ENCODE measurements around the gene SCAF1.
A peak's percentile ranks its signal among the peaks of the same experiment; 100 is the strongest.

The SCAF1 gene

GRCh38 chr19:49641688-49642491 lies at the start of gene SCAF1:
SCAF1 (plus strand) TSS chr19:49642209; CDS start chr19:49645027, 2,818 bp downstream.
- ATAC-seq (peak; percentile 74), DNase-seq (peak; percentile 100)
- peaks cover 68% of the 10 kb centered on the region for H3K4me1 Mint-ChIP-seq
- peaks cover 12% of the 10 kb centered on the region for H3K27me3 Mint-ChIP-seq
- peak within 1 kb of the TSS; percentile 98 for H3K27ac Mint-ChIP-seq
- H3K4me3 Mint-ChIP-seq = peak within 1 kb of the TSS; percentile 96 to 98
- H3K9me3 Mint-ChIP-seq = no peaks in the 10 kb centered on the region

GRCh38 chr19:49592486-49593232 lies 49.4 kb upstream of the SCAF1 start:
- peak; percentile 41 to 54 for DNase-seq
- H3K9me3 Mint-ChIP-seq = no peaks in the 10 kb centered on the region
- H3K4me1 Mint-ChIP-seq = peaks cover 49% of the 10 kb centered on the region
- no peaks in the 10 kb centered on the region for H3K27me3 Mint-ChIP-seq
- peak overlapping the region; percentile 87 to 92 for H3K27ac Mint-ChIP-seq
- H3K4me3 Mint-ChIP-seq = peak overlapping the region; percentile 87 to 96
- no peak for ATAC-seq

DNA sequence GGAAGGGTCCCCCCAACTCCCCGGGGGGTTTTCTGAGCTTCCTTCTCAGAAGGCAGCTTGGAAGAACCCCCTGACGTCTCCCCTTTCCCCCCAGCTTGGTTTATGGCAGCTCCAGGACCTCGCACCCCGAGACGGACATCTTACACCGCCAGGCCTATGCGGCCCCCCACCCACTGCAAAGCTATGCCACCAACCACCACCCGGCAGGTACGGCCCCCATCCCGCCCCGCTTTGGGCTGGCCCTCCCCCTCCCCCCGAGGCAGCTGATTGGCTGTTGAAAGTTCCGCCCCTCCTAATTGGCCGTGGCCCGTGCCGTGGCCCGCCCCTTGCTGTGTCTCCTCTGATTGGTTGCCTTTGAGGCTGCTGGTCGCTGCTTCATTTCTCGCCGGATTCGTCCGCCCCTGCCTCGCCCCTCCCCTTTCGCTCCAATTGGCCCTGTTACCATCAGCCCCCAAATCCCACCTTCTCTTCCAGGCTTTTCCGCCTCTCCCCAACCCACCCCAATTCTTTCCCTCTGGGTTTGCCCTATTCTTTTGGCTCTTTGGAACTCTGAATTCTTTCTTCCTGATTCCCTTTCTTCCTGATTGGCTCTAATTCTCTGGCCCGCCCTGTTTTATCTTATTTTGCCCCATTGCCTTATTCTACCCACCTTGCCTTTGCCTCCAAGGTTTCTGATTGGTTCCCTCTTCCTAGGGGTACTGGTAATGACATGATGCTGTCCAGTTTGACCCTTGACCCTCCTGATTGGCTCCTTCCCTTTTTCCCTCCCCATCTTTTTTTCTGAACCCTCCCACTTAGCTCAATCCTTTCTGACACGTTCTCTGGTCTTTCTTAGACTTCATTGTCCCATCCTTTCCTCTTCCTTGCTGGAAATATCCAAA lies 48.5 kb upstream of the SCAF1 start:
- H3K9me3 Mint-ChIP-seq = no peaks in the 10 kb centered on the region
- peak overlapping the region; percentile 87 to 91 for H3K27ac Mint-ChIP-seq
- peak; percentile 91 to 94 for DNase-seq
- peak overlapping the region; percentile 87 to 96 for H3K4me3 Mint-ChIP-seq
- H3K27me3 Mint-ChIP-seq = no peaks in the 10 kb centered on the region
- H3K4me1 Mint-ChIP-seq = peaks cover 44% of the 10 kb centered on the region
- peak; percentile 64 for ATAC-seq

DNA sequence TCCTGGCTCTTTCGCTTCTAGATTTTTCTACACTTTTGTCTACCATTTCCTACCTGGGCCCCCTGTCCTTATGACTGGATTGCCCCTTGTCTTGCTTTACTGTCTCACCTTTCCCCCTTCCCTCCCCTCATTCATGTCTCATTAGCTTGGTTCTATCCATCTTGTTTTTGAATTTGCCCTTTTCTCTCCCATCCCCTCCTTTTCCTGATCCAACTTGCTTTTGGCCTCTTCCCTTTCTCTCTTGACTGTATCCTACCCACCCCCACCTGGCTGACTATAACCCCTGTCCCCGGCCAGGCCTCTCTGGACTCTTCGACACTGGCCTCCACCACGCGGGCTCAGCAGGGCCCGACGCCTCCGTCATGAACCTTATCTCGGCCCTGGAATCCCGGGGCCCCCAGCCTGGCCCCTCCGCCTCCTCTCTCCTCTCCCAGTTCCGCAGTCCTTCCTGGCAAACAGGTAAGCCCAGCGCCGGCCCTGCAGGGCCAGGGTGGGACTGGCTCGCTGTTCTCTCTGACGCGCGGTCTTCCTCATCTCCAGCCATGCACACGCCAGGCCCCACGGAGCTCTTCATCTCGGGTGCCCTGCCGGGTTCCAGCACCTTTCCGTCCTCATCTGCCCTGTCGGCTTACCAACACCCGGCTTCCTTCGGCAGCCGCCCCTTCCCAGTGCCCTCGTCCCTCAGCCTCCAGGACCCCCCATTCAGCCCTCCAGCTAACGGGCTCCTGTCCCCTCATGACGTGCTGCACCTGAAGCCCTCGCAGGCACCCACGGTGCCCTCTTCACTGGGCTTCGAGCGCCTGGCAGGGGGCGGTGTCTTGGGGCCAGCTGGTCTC lies 47.6 kb upstream of the SCAF1 start:
- H3K9me3 Mint-ChIP-seq = no peaks in the 10 kb centered on the region
- no peak for ATAC-seq
- no peak for DNase-seq
- peak overlapping the region; percentile 87 to 96 for H3K4me3 Mint-ChIP-seq
- no peaks in the 10 kb centered on the region for H3K27me3 Mint-ChIP-seq
- peak overlapping the region; percentile 87 to 91 for H3K27ac Mint-ChIP-seq
- H3K4me1 Mint-ChIP-seq = peaks cover 35% of the 10 kb centered on the region

DNA sequence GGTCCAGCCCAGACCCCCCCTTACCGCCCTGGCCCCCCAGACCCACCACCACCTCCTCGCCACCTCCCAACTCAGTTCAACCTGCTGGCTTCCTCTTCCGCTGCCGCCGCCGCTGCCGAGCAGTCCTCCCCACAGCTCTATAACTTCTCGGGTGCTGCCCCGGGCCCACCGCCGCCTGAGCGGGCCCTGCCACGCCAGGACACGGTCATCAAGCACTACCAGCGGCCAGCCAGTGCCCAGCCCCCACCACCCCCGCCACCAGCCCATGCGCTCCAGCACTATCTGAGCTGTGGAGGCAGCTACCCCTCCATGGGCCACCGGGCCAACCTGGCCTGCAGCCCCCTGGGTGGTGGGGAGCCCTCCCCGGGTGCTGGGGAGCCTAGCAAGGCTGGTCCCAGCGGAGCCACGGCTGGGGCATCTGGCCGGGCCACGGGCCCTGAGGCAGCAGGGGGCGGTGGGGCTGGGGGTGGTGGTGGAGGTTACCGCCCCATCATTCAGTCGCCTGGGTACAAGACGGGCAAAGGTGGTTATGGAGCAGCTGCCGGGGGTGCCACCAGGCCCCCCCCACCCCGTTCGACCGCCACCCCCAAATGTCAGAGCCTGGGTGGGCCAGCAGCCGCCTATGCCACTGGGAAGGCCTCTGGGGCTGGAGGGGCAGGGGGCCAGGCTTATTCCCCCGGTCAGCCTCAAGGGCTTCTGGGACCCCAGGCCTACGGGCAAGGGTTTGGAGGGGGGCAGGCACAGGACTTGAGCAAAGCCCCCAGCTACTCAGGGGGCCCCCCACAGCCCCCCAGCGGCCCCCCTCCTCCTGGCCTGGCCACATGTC lies 46.8 kb upstream of the SCAF1 start:
- Mint-ChIP-seq H3K9me3 (no peaks in the 10 kb centered on the region), H3K27ac (no peak overlapping the region), H3K4me1 (peaks cover 33% of the 10 kb centered on the region), H3K4me3 (no peak overlapping the region), H3K27me3 (no peaks in the 10 kb centered on the region)
- no peak for ATAC-seq
- no peak for DNase-seq

DNA sequence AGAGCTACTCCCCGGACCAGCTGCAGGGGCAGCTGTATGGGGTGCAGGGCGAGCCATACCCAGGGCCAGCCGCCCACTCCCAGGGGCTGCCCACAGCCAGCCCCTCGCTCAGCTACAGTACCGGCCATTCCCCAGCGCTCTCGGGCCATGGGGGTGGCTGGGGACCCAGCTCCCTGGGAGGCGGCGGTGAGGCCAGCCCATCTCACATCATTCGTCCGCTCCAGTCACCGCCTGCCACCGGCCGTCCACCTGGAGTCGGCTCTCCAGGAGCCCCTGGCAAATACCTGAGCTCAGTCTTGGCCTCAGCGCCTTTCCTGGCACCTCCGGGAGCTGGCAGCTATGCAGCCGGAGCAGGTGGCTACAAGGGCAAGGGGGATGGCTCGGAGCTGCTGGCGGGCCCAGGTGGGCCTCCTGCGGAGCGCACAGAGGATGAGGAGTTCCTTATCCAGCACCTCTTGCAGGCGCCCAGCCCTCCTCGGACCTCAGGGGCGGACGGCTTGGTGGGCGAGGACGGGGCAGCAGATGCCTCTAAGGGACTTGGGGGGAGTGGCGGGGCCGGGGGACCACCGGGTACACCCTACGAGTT lies 46.1 kb upstream of the SCAF1 start:
- Mint-ChIP-seq H3K9me3 (no peaks in the 10 kb centered on the region), H3K27ac (peak overlapping the region in 1 of 2 donors; percentile 93), H3K27me3 (no peaks in the 10 kb centered on the region), H3K4me3 (no peak overlapping the region), H3K4me1 (peaks cover 37% of the 10 kb centered on the region)
- ATAC-seq = no peak
- DNase-seq = no peak

DNA sequence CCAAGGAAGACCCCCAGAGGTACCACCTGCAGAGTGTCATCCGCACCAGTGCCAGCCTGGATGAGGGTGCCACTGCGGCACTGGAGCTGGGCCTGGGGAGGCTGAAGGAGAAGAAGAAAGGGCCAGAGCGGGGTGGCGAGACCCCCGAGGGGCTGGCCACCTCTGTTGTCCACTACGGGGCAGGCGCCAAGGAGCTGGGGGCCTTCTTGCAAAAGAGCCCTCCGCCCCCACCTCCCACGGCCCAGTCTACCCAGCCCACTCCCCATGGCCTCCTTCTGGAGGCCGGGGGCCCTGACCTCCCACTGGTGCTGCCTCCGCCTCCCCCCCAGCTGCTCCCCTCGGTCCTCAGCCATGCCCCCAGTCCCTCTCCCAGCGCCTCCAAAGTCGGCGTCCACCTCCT lies 45.6 kb upstream of the SCAF1 start:
- no peak overlapping the region for H3K4me3 Mint-ChIP-seq
- H3K27ac Mint-ChIP-seq = peak overlapping the region in 1 of 2 donors; percentile 96
- no peaks in the 10 kb centered on the region for H3K9me3 Mint-ChIP-seq
- no peaks in the 10 kb centered on the region for H3K27me3 Mint-ChIP-seq
- ATAC-seq (no peak), DNase-seq (no peak)
- peaks cover 42% of the 10 kb centered on the region for H3K4me1 Mint-ChIP-seq

GRCh38 chr19:49596954-49597702 lies 44.9 kb upstream of the SCAF1 start:
- H3K4me1 Mint-ChIP-seq = peaks cover 42% of the 10 kb centered on the region
- no peak overlapping the region for H3K4me3 Mint-ChIP-seq
- H3K27me3 Mint-ChIP-seq = no peaks in the 10 kb centered on the region
- ATAC-seq (no peak), DNase-seq (no peak)
- H3K9me3 Mint-ChIP-seq = no peaks in the 10 kb centered on the region
- H3K27ac Mint-ChIP-seq = no peak overlapping the region

GRCh38 chr19:49597703-49597974 lies 44.4 kb upstream of the SCAF1 start:
- DNase-seq (no peak), ATAC-seq (no peak)
- Mint-ChIP-seq H3K27ac (no peak overlapping the region), H3K27me3 (no peaks in the 10 kb centered on the region), H3K9me3 (no peaks in the 10 kb centered on the region), H3K4me3 (no peak overlapping the region), H3K4me1 (peaks cover 37% of the 10 kb centered on the region)

DNA sequence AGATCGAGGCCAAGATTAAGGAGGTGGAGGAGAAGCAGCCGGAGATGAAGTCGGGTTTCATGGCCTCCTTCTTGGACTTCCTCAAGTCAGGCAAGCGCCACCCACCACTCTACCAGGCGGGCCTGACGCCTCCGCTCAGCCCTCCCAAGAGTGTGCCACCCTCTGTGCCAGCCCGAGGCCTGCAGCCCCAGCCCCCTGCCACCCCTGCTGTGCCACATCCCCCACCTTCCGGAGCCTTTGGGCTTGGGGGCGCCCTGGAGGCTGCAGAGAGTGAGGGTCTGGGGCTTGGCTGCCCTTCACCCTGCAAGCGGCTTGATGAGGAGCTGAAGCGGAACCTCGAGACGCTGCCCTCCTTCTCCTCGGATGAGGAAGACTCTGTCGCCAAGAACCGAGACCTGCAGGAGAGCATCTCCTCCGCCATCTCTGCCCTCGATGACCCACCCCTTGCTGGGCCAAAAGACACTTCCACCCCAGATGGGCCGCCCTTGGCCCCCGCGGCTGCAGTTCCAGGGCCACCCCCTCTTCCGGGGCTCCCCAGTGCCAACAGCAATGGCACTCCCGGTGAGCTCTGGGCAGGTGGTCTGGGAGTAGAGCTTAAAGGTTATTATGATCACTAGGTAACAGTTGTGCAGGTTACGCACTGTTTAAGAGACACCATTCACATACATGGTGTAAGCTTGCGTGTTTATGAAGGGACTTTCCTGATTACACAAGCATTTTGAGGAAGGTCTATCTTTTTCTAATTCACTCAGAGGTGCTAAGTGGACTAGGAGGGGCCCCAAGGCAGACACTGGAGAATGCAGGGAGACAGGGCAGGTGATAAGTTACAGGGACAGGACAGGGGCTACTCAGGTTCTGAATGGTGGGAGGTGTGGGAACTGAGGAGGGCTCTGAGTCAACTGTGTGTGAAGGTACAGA lies 42.4 kb upstream of the SCAF1 start:
- ATAC-seq (no peak), DNase-seq (no peak)
- no peak overlapping the region for H3K4me3 Mint-ChIP-seq
- H3K27me3 Mint-ChIP-seq = no peaks in the 10 kb centered on the region
- H3K4me1 Mint-ChIP-seq = peaks cover 18% of the 10 kb centered on the region
- no peaks in the 10 kb centered on the region for H3K9me3 Mint-ChIP-seq
- H3K27ac Mint-ChIP-seq = peak overlapping the region; percentile 54 to 67

DNA sequence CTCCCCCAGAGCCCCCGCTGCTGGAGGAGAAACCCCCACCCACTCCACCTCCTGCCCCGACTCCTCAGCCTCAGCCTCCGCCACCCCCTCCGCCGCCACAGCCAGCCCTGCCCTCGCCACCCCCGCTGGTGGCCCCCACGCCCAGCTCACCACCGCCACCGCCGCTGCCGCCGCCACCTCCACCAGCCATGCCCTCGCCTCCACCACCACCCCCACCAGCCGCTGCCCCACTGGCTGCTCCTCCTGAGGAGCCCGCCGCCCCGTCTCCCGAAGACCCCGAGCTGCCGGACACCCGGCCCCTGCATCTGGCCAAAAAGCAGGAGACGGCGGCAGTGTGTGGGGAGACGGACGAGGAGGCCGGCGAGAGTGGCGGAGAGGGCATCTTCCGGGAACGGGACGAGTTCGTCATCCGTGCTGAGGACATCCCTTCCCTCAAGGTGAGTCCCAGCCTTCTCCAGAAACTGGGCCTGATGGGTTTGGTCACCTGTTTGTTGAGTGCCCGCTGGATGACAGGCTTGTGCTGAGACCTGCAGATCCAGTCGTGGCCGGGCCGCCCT lies 40.4 kb upstream of the SCAF1 start:
- H3K4me3 Mint-ChIP-seq = no peak overlapping the region
- H3K27ac Mint-ChIP-seq = no peak overlapping the region
- H3K9me3 Mint-ChIP-seq = no peaks in the 10 kb centered on the region
- H3K27me3 Mint-ChIP-seq = no peaks in the 10 kb centered on the region
- DNase-seq = no peak
- H3K4me1 Mint-ChIP-seq = peaks cover 16% of the 10 kb centered on the region
- ATAC-seq = peak; percentile 53

- no peak overlapping the region for H3K4me3 Mint-ChIP-seq
- no peak for DNase-seq
- no peaks in the 10 kb centered on the region for H3K9me3 Mint-ChIP-seq
- H3K27ac Mint-ChIP-seq = no peak overlapping the region
- ATAC-seq = no peak
- no peaks in the 10 kb centered on the region for H3K27me3 Mint-ChIP-seq
- H3K4me1 Mint-ChIP-seq = peaks cover 16% of the 10 kb centered on the region
These were observed 39.2 kb upstream of the SCAF1 start for GRCh38 chr19:49602806-49603205.

All from stimulated activated naive CD8-positive, alpha-beta T cell treated with anti-CD3 and anti-CD28 coated beads, Interleukin-15, amount 100 ng/mL, for 72 hours (primary cell).